GM11168 (cell line): ENCODE data around the gene PTPRN2.
"Not testable (repeated sequence)": the region's sequence is repeated elsewhere in the genome, so short reads cannot be mapped to it uniquely, and the experiment has no call there.

Experiments used
- in situ Hi-C: fragments of 300-500 bp; cut with MboI; formaldehyde crosslinking; loops from one replicate; pipeline ENCODE4 v1.12.0; 2022; ENCODE audit warnings: low sequenced_read_pairs; ENCODE audit not compliant: unreplicated experiment

The PTPRN2 gene

DNA sequence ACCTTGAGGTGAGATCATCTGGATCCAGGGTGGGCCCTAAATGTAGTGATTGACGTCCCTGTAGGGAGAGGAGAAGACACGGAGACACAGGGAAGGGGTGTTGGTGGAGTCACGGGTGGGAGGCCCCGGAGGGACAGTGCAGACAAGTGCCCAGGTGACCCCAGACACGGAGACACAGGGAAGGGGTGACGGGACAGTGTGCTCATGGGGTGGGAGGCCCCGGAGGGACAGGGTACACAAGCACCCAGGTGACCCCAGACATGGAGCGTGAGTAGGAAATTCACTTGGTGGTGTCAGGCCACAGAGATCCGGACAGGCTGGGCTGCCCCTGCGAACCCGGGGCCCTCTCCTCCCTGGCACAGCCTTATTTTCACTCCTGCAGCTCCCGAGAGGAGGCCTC, 176.9 kb downstream of the PTPRN2 start:
- in situ Hi-C loops = no loop called here

DNA sequence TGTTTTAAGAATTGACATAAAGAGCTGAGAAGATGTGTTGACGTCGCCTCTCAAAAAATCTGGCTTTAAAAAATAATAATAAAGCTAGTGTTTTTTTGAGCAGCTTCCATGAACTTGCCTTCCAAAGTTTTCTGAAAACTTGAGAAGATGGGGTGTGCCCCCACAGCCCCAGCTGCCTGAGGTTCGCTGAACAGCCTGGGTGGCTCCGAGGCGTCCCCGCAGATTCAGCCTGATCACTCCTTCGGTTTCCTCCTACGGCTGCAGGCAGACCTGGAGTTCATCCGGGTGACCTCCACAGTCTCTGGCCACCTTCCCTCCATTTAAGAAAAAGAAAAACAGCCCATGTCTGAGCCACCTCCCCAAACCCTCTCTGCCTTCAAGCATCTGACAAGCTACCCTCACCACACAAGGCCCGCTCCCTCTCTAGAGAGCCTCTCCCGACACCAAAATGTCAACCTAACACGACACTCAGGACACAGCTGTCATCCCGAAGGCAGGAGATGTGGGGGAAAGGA, 177.8 kb downstream of the PTPRN2 start:
- in situ Hi-C loops = no loop called here

DNA sequence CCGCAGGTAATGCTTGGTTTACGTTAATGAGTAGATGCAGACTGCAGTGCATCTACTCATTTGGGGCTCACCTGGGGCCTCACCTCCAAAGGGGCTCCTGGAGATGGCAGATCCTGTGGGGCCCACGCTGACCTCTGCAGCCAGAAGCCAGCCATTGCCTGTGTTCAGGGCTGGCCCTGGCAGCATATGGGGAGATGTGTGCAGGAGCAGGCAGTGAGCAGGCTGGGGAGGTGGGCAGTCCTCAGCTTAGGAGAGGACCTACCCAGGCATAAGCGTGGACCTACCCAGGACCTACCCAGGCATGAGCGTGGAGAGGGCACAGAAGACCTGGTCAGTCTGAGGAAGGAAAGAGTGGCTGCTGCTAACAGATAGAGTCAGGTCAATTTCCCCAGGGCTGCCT, 178.5 kb downstream of the PTPRN2 start:
- in situ Hi-C loops = no loop called here

DNA sequence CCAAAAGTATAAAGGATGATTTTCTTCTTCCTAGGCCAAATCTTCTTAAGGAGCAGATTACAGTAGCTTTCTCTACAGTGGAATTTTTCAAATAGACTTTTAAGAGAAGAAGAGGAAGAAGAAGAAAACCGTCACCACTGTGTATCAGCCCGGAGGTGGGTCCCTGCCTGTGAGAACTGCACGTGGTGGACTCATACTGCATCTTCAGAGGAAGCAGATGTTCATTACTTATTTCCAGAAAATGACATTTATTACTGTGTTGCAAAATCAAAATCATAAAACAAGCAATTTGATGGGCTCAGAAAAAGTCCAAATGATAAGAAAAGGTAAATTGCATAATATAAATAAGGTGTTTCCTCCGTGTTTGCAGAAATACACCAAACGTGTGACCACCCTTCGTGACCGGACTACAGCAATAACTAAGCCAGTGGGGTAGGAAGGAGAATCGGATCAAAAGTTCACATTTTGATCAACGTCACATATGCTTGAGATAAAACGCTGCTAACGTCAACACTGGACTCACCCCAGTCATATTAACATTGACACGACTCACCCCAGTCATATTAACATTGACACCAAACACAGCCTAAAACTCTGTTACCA, 179.2 kb downstream of the PTPRN2 start:
- in situ Hi-C loops = no loop called here

DNA sequence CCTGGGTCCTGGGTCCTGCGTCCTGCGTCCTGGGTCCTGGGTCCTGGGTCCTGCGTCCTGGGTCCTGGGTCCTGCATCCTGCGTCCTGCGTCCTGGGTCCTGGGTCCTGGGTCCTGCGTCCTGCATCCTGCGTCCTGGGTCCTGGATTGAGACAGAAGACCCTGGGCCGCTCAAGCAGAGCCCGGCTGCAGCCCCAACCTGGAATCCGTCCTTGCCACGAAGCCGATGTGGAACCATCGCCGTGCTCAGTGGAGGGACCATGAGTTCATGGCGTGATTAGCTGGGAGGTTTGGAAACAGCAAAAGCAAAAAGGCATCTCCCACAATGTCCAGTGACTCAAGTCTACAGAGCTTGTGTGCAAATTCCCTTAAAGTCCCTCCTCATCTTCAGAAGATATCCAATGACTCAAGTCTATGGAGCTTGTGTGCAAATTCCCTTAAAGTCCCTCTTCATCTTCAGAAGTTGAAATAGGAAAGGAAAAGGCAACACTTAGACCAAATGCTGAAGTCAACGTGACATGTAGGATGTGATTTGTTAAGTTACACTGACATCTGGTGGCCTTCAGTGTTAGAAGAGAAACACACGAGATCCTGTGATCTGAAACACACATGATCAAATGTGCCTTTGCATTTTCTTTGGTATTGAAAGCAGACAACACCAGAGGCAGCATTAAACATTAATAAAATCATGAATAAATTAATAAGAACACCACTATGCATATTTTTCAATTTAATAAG, 179.9 kb downstream of the PTPRN2 start:
- in situ Hi-C loops = no loop called here

DNA sequence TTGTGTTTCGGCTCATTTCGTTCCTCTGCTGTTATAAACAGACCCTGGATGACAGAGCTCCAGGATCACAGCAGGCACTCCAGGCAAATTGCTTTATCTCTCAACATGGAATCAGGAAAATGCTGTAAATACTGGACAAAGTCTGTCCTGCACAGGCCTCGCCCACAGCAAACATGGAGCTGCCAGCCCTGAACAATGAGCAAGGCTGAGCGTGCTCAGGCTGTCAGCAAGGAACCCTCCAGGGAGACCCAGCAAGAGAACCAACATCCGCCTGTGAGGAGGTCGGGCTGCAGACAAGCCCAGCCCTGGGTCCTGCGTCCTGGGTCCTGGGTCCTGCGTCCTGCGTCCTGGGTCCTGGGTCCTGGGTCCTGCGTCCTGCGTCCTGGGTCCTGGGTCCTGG, 180.8 kb downstream of the PTPRN2 start:
- in situ Hi-C loops = no loop called here

DNA sequence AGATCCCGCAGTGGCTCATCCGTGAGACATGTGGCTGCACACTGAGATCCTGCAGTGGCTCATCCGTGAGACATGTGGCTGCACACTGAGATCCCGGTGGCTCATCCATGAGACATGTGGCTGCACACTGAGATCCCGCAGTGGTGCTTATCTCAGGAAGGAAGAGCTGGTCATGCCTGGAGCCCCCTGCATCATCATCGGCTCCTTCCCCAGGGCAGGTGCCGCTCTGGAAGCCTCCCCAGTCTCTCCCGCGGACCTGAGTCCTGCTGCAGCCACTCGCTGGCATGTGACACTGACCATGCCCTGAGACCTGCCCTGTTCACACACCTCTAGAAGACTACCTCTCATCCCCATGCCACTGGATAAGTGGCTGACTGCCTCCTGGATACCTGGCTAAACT, 181.3 kb downstream of the PTPRN2 start:
- in situ Hi-C loops = no loop called here

DNA sequence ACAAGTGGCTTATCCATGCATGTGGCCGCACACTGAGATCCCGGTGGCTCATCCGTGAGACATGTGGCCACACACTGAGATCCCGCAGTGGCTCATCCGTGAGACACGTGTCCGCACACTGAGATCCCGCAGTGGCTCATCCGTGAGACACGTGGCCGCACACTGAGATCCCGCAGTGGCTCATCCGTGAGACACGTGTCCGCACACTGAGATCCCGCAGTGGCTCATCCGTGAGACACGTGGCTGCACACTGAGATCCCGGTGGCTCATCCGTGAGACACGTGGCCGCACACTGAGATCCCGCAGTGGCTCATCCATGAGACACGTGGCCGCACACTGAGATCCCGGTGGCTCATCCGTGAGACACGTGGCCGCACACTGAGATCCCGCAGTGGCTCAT, 181.9 kb downstream of the PTPRN2 start:
- in situ Hi-C loops = not testable (repeated sequence)

DNA sequence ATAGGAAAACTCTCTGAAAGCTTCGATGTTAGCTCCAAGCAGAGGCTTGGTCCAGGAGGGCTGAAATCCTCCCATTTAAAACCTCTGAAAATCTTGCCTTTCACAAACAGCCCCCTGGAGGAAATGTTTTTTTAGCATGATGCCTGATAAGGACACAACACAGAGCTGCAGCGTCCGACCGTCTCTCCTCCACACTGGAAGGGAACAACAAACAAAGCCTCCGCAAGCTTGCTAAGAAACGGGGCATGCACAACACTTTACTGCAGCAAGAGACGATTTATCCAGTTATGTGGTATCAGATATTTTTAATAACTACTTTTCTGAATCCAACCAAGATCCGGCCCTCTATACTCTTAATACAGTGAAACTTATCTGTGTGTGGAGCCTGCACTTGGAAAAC, 182.3 kb downstream of the PTPRN2 start:
- in situ Hi-C loops = no loop called here

DNA sequence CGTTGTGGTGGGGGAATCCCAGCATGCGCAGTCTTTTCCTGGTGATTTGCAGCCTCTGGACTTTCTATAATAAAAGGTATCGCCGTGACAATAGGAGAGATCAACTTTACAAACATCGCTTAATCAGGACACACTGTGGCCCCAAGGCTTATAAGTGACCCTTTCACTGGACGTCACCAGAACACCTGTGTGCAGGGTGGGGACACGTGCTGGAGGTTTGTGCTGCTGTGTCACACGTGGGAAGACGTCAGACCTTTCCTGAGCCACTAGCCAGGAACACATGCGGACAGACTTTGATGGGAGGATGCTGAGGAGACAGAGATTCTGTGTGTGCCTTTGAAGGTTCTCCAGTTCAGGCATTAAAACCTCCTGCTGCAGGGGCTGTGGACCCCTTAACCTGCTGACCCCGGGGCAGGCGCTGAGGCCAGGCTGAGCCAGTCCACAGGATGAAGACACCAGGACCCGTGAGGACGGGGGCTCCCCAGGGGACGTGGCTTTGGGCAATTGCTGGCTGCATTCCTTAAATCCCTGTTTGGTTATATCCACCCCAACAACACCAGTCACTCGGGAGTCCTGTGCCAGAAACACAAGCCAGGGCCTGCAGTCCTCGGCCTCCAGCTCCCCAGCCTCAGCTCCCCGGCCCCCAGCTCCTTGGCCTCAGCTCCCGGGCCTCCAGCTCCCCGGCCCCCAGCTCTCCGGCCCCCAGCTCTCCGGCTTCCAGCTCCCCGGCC, 183.4 kb downstream of the PTPRN2 start:
- in situ Hi-C loops = no loop called here

DNA sequence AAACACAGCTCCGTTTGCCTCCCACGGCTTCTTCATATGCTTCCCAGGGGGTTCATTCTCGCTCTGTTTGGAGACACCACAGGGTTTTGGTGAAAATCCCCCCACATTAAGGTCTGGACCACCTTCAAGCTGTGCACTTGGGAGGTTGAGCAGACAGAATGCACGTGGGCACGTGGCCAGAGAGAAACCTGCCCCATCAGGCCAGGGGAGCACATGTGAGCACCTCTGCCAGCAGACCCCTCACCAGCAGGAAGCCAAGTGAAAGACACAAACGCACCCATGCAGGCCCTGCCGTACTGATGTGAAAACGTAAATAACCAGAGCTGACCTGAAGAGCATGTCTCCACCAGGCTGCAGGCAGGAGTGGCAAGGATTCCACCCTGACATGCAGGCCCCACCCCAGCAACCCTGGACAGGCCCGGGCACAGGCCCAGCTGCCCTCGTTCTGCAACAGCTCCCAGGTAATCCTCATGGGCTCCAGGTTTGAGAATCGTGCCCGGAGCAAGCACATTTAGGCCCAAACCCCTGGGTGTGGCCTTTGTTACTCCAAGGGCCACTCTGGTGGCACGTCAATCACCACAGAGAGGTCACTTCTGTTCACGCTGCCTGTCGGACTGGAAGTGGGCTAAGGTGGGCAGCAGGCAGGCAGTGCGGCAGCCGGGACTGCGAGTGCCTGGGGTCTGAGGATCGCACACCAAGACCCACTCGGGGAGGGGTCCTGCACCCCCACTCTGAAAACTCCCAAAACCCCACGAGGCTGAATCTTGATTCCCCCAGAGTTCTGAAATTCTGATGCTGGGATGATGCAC, 184.4 kb downstream of the PTPRN2 start:
- in situ Hi-C loops = no loop called here

DNA sequence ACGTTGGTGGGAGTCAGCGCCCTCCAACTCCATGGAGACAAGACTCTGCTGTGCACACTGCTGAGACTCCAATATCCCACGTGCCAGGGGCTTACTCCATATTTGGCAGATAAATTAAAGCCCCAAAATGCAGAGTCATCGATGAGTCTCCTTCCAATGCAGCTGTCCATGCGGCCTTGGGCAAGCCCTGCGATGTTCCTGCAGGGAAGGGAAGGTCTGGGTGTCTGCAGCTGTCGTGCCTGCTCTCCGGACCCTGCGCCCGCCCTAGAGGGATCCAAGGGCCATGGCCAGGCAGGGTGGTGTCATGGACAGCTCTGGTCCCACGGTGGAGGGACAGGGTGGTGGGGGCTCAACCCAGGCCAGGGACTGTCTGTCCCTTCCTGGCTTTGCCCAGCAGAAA, 185.2 kb downstream of the PTPRN2 start:
- in situ Hi-C loops = no loop called here

DNA sequence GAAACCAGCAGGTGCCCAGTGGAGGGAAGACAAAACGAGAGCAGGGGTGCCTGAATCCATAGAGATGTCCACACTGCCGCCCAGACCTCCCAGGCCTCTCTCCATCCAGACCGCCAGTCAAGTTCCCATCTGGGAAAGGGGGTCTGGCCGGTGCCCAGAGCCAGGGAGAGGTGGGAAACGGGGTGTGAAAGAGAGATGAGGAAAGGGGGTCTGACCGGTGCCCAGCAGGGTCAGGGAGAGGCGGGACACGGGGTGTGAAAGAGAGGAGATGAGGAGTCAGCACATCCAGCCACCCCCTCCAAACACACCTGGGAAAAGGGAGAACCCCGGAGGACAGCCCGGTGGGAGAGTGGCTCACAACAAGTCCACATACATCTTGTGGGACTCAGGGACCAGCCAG, 185.8 kb downstream of the PTPRN2 start:
- in situ Hi-C loops = no loop called here

DNA sequence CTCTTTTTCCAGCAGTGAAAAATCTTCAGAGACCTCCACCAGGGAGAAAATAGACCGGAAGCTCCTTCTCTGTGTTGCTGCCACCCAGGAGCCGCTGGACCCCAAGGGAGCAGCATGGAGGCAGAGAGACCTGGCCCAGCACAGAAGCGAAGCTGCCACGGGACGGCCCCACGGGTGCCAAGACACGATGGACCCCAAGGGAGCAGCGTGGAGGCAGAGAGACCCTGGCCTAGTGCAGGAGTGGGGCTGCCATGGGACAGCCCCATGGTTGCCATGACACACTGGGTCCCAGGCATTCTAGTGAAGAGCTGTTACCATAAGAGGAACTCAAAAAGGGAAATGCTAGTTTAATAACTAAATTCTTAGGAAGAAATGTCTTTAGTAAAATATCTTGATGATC, 186.3 kb downstream of the PTPRN2 start:
- in situ Hi-C loops = no loop called here

DNA sequence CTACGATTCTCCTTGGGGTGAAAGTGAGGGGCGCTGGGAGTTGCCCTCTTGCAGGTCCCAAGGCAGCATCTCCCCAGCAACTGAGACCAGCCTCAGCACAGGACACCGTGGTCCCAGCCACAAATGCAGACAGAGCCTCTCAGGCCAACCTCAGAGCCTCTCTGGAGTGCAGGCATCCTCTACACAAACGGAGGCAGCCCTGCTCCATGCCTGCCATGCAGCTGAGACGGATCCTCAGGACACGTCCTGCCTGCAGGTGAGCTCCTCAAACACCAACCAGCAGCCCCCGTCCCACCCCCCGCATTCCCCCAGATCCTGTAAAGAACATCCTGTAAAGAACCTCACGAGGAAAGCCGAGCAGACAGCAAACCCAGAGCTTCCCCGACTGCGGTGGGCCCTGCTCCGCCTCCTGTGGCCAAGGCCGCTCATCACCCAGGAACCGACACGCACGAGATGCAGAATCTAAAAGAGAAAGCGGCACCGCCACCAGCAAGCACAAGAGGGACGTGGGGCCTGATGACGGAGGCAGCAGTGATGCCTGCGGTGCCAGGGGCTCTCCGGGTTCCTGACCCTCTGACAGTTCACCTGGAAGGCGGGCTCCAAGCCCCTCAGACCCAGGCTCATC, 186.9 kb downstream of the PTPRN2 start:
- in situ Hi-C loops = no loop called here

DNA sequence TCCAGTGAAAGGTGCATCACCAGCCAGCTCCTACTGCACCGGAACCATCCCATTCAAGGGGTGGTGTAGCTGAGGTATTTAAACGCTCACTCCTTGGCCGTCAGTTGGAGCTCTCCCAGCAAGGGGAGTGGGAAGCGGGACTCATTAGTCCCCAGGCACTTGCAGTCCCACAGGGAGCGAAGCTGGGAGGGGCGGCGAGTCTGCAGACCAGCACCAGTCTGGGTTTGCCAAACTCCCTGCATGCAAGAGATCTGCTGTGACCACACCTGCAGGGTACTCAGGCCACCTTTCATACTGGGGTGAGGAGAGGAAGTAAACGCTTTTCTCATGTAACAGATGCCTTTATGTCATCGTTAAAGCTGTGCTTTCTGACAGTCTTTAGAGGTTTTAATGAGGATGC, 187.9 kb downstream of the PTPRN2 start:
- in situ Hi-C loops = no loop called here

DNA sequence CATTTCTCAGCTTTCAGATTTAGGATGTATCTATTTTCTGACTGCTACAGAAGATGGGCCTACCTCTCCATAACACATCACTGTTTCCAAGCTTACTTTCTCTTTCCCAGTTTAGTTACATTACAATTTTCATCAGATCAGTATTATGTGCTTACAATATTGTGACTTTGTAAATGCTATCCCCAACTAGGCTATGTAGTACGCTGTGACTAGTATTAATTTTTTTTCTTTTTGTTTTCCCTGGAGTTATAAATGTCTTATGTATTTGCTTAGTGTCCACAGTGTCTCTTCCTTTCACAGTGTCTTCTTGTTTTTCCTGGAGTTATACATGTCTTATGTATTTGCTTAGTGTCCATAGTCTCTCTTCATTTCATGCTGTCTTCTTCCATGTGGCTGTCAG, 188.9 kb downstream of the PTPRN2 start:
- in situ Hi-C loops = no loop called here

DNA sequence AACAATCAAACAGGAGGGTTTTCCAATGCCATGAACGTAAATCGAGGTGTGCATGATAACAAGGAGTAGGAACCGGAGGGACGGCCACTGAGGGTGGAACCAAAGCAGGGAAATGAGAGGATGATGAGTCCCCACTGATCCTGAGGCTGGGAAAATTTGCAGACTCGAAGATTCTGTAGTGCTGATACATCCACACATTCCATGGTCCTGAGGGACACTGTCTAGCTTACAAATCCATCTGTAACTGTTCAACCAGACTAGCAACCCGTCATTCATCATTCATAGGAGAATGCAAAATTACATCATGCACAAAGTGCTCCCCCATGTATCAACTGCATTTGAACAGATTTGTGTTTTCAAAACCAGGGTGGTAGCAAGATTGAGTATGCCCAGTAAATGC, 189.7 kb downstream of the PTPRN2 start:
- in situ Hi-C loops = no loop called here

DNA sequence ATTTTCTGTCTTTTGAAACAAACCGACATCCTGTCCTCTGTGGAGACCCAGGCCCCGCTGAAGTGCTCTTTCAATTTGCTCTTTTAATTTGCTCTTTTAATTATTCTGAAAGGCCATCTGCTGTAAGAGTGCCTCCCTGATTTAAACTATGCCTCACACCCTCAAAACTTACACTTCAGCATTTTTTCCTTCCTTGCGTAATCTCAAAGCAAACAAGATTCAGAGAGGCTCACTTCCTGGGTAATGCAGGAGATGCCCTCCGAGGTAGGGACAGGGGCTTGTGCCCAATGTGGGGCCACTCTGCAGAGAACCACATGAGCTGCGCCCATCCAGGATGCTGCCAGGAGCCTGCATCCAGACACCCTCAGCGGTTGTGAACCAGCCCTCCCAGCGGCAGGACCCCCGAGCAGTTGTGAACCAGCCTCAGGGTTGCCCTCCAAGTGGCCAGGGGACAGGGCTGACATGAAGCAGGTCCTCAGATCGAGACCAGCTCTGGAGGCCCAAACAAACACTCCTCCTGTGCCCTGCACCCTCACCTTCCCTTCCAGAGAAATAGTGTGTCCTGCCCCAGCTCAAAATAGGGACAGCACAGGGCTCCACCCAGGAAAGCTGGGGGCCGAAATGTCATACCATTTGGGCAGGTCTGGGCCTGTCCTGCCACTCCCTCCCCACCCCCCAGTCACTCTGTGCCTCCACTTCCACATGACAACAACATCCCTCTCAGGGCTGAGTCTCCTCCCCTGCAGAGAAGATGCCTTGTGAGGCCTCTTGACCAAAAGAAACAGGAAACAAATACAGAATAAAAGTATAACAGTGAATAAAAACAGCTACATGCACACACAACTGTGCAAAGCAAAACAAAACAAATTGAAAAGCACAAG, 190.4 kb downstream of the PTPRN2 start:
- in situ Hi-C loops = no loop called here
